HG03108 (cell line): ENCODE measurements around the gene CENPE.

Source experiments
- ATAC-seq: cut with Tn5 transposase; IDR thresholded peaks from one replicate; pipeline ENCODE4 v1.9.1; 2021; ENCODE audit warnings: moderate library complexity; ENCODE audit not compliant: unreplicated experiment

CENPE gene

GRCh38 chr4:103075894-103076746 is 122.0 kb downstream of the CENPE start:
- ATAC-seq = peak; percentile 41

GRCh38 chr4:103075435-103075893 is 122.7 kb downstream of the CENPE start:
- no peak for ATAC-seq

GRCh38 chr4:103074744-103075434 is 123.3 kb downstream of the CENPE start:
- ATAC-seq = peak; percentile 32

GRCh38 chr4:103073792-103074438 is 124.2 kb downstream of the CENPE start:
- no peak for ATAC-seq

- ATAC-seq = no peak
These were observed 130.1 kb downstream of the CENPE start for GRCh38 chr4:103067841-103068547.

GRCh38 chr4:103060453-103061148 is 137.5 kb downstream of the CENPE start:
- ATAC-seq = no peak
